HuH-7.5 (cell line): ENCODE measurements around the gene CASP1.
"Not testable (repeated sequence)": the region's sequence is repeated elsewhere in the genome, so short reads cannot be mapped to it uniquely, and the experiment has no call there.

ENCODE experiments used
- DNase-seq: peaks from one replicate; pipeline ENCODE4 v3.0.0; 2011; ENCODE audit warnings: low spot score

CASP1 gene

DNA sequence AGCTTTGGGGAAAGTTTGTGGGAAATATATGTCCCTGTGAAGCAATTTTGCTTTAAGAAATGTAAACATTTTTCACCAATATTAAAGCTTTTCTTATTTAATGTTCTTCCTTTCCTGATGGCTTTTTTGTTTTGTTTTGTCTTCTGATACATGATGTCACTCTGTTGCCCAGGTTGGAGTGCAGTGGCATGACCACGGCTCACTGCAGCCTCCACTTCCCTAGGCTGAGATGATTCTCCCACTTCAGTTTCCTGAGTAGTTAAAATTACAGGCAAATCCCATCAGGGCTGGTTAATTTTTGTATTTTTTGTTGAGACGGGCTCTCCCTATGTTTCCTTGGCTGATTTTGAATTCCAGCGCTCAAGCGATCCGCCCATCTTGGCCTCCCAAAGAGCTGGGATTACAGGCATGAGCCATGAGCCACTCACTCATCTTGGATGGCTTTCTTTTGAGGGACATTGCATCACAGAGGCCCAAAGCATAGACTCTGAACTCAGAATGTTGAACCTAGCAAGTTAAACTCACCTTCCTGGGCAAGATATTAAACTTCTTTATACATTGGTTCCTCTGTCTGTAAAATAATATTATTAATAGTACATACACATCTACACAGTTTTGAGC is 10.8 kb upstream of the CASP1 start:
- DNase-seq: no peak

GRCh38 chr11:105044557-105045524 is 9.9 kb upstream of the CASP1 start, which contains the start of gene CARD16:
Gene CARD16 (minus strand): TSS chr11:105045335. CDS start chr11:105045297, 38 bp downstream.
- not testable (repeated sequence) for DNase-seq

- DNase-seq: no peak
Measured at GRCh38 chr11:105042178-105042577, 7.2 kb upstream of the CASP1 start.

- no peak for DNase-seq
Measured at GRCh38 chr11:105040703-105041102, 5.8 kb upstream of the CASP1 start.

DNA sequence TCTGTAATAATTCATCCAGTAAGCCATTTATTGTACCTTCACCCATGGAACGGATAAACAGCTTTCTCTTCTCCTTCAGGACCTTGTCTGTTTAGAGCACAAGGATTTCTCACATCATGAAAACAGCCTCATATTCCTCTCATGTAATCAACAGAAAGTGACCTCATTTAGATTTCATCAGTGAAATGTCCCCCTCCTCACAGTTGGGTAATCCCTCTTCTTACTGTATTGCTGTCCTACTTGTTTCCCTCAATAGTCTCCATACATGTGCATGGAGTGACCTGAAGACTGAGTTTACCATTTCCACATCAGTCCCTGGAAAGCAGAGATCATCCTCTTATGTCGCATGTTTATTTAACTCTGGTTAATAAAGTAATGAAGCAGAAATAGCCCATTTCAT is 556 bp downstream of the CASP1 start:
- not testable (repeated sequence) for DNase-seq

- DNase-seq: no peak
Measured at GRCh38 chr11:105033781-105034180, 1.2 kb downstream of the CASP1 start.

- no peak for DNase-seq
Measured at GRCh38 chr11:105033343-105033742, 1.6 kb downstream of the CASP1 start.

GRCh38 chr11:105032495-105032894 is 2.4 kb downstream of the CASP1 start:
- DNase-seq: no peak

- DNase-seq: no peak
Measured at GRCh38 chr11:105027678-105028077, 7.3 kb downstream of the CASP1 start.

DNA sequence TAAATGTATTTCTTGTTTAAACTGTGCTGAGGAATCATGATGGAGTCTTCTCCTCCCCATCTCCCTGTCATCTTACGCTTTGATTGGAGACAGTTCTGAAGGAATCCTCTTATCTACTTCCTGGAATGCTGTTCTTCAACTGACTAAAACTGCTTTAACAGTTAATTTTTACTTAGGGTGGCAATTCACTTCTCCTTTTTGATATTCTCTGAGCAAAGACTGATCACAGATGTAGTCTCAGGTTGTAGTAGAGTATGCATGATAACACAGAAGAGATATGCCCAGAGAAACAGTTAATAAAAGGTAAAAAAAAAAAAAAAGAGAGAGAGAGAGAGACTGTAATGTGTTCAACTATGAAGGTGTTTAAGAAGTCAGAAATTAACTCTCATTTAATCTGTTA is 10.6 kb downstream of the CASP1 start:
- DNase-seq: no peak

GRCh38 chr11:105023003-105023402 is 11.9 kb downstream of the CASP1 start, which contains the start of gene CASP5:
Gene CASP5 (minus strand): TSS chr11:105023168. CDS start chr11:105023136, 32 bp downstream.
- DNase-seq: no peak

- no peak for DNase-seq
Measured at GRCh38 chr11:105022527-105022926, 12.4 kb downstream of the CASP1 start.

DNA sequence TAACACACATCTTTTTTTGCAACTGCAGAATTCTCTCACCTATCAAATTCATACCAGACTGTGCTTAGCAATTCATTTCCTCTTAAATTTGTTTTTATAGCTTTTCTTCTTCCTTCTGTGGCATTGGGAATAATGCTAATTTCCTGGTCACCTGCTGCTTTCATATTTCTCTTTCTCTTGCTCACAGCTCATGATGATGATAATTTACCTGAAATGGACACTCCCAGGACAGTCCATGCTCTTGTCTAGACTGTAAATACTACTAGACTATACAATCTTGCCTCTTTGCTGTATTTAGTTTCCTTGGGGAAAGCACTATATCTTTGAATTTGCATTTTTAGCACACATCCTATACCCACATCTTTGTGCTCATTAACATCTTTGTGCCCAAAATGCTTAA is 27.5 kb downstream of the CASP1 start:
- DNase-seq: no peak

DNA sequence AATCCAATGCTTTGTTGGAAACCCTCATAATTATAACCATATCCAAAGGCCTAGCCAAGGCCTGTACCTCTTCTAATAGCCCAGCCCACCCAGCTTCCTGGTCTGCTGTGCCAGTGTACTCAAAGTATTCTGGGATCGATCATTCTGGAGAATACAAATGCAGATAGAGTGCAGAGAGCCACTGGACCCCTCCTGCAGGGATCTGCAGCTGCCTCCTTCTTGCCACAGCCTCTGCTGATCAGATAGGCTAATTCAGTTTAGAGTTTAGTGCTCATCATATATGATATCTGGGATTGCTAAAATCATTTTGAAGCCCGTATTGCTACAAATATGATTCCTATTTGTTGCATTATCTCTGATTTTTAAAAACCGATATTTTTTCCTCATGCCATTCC is 29.5 kb downstream of the CASP1 start:
- no peak for DNase-seq

- no peak for DNase-seq
Measured at GRCh38 chr11:105004021-105004420, 30.9 kb downstream of the CASP1 start.

DNA sequence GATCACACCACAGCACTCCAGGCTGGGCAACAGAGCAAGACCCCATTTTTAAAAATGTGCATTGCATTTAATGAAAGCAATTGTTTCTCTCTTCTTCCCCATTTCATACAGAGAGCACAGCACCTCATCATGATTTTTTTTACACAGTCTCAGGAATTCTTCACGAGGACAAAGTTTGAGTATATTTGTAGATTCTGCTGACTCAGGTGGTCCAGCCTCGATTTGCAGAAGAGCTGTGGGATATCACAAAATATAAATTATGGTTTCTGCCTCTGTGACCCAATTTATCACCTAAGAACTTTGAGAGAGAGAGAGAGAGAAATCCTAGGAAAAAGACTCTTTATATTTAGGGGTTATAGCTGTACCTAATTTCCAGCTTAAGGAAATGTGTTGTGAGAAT is 31.8 kb downstream of the CASP1 start:
- DNase-seq: no peak

DNA sequence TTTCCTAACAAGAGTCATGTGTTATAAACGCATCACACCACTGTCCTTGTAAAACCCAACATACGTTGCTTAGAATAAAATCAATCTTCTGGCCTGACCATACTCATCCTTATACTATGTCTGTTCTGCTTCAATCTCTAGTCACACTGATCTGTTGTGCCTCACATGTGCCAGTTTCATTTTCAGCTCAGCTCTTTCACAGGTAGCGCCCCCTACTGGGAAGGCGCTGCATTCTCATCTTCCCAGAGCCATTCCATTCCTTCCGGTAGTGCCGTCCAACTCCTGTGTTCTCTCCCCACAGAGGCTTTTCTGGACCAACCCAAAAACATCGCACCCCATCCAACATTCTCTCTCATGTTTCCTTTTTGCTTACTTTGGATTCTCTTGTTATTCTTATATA is 34.1 kb downstream of the CASP1 start:
- DNase-seq: no peak

- DNase-seq: no peak
Measured at GRCh38 chr11:105000167-105000566, 34.8 kb downstream of the CASP1 start.

- no peak for DNase-seq
Measured at GRCh38 chr11:104999721-105000120, 35.2 kb downstream of the CASP1 start.

GRCh38 chr11:104997288-104997687 is 37.7 kb downstream of the CASP1 start:
- no peak for DNase-seq

DNA sequence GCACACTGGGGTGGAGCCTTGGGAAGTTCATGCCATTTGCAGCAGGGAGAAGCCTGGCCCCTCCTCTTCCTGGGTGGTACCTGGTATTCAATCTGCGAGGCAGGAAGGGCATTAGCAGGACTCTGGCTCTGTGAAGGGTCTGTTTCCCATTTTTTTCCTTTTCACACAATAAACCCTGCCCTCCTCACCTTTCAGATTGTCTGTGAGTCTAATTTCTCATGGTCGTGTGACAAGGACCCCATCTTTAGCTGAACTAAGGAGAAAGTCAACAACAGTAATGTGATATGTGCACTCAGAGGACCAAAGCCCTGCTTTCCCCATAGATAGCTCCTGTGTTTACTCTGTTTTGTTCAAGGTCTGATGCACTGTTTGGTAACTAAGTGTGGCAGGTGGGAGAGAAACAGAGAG is 39.9 kb downstream of the CASP1 start:
- DNase-seq: no peak

GRCh38 chr11:104992781-104993180 is 42.2 kb downstream of the CASP1 start:
- no peak for DNase-seq

DNA sequence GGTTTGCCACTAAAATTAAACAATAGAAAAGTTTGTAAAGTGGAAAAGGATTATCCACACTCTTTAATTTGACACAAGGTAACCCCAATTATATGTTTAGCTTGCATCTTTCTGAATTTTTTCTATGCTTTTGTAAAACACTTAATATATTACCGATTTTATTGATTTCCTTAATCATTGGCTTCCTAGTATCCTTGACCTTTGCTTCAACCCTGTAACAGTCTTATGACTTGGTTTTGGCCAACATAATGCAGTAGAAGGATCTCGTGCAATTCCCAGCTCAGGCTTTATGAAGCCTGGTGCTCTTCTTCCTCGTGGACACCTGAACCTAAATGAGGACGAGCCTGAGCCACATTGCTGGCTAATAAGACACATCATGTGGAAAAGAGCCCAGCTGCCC is 43.0 kb downstream of the CASP1 start:
- no peak for DNase-seq
